ENCODE measurements around the gene PSG6. TPM values are rescaled to one million over a fixed set of nuclear protein-coding genes. Genes with fewer than 3 reads are reported as not detected.
"Not testable (repeated sequence)": the region's sequence is repeated elsewhere in the genome, so short reads cannot be mapped to it uniquely, and the experiment has no call there.

Gene PSG6
- total RNA-seq, 1 donor from 2014 or later: not detected

GRCh38 chr19:42911731-42912130, 6.0 kb downstream of the PSG6 start:
- intact Hi-C loops (cut with micrococcal nuclease): not testable (repeated sequence)

- intact Hi-C loops (cut with micrococcal nuclease): not testable (repeated sequence)
Observed at GRCh38 chr19:42906162-42906561, 11.5 kb downstream of the PSG6 start.

DNA sequence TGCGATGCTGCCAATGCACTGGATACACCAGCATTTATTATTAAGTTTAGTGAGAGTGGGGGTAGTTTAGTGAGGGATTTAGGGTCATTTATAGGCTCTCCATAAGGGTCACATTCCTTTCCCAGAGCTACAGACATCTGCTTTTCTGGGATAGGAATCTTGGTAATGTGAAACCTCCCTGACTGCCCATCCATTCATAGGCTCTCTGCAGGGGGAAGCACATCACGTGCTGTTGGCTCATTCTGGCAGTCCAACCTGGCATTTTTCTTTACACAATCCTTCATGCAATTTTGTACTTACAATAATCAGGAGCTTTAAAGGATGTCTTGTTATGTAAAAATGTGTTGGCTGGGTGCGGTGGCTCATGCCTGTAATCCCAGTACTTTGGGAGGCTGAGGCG, 17.1 kb downstream of the PSG6 start:
- intact Hi-C loops (cut with micrococcal nuclease): not testable (repeated sequence)

- intact Hi-C loops (cut with micrococcal nuclease): not testable (repeated sequence)
Observed at GRCh38 chr19:42899674-42900073, 18.0 kb downstream of the PSG6 start.

GRCh38 chr19:42899110-42899509, 18.6 kb downstream of the PSG6 start:
- intact Hi-C loops (cut with micrococcal nuclease): not testable (repeated sequence)

- intact Hi-C loops (cut with micrococcal nuclease): not testable (repeated sequence)
Observed at GRCh38 chr19:42898656-42899055, 19.0 kb downstream of the PSG6 start.

DNA sequence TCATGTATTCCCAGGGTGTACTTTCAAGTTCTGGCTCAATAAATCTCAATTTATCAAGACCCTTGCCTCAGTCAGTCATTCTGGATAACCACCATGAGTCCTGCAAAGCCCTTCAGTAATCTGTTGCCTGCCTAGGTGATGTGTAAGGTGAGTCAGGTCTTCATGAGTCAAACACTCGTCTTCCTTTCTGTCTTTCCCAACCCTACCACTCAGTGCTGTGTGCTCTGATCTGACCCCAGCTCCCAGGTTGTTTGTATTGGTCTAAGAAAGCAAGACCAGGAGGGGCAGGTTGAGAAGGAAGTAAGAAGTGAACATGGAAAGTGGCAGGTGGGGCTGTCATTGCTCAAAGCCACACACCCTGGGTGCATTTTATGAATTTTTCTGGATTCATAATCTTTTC, 20.0 kb downstream of the PSG6 start:
- intact Hi-C loops (cut with micrococcal nuclease): not testable (repeated sequence)

GRCh38 chr19:42890446-42890845, 27.2 kb downstream of the PSG6 start:
- intact Hi-C loops (cut with micrococcal nuclease): not testable (repeated sequence)

- intact Hi-C loops (cut with micrococcal nuclease): not testable (repeated sequence)
Observed at GRCh38 chr19:42887876-42888445, 29.7 kb downstream of the PSG6 start.

- intact Hi-C loops (cut with micrococcal nuclease): not testable (repeated sequence)
Observed at GRCh38 chr19:42882730-42883129, 35.0 kb downstream of the PSG6 start.

- intact Hi-C loops (cut with micrococcal nuclease): not testable (repeated sequence)
Observed at GRCh38 chr19:42882010-42882409, 35.7 kb downstream of the PSG6 start.

GRCh38 chr19:42881279-42881678, 36.4 kb downstream of the PSG6 start:
- intact Hi-C loops (cut with micrococcal nuclease): not testable (repeated sequence)

DNA sequence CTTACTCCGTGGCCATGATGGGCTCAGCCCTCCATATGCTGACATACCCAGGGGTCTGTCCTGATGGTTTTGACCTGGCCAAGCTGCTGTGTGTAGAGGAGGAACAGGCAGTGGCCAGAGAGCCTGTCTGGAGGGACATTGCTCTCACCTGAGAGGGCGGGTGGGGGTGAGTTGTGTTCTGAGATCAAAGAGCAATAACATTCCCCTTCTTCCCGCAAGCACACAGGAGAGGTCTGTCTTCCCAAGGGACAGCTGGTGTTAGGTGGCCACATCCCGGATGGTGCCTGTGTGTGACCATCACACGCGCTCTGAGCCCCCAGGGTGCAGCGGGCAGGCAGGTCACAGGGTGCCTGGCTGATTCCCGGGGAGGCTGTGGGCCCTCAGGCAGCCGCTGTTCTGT, 37.1 kb downstream of the PSG6 start:
- intact Hi-C loops (cut with micrococcal nuclease): not testable (repeated sequence)

DNA sequence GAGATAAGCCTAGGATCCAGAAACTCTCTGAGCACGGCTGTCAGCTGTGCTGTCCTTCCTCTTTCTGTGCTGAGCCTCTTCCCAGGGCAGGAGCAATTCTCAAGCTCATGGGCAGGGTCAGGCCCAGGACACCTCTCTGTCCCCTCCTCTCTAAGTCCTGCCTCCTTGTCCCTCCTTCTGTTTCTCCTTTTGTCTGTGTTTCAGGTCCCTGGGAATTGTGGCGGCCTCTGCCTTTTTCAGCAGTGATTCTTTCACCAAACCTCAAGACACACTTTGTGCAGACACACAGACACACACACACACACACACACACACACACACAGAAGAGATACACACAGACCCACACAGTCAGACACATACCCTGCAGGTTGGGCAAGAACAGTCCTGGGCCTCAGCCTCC, 38.1 kb downstream of the PSG6 start, which contains the start of gene PSG1:
PSG1 (minus strand) TSS at position 101 of the 400 bp plus-strand sequence. CDS start 132 bp downstream, outside the sequence.
- intact Hi-C loops (cut with micrococcal nuclease): no loop called here

- intact Hi-C loops (cut with micrococcal nuclease): not testable (repeated sequence)
Observed at GRCh38 chr19:42876596-42876995, 41.1 kb downstream of the PSG6 start.

GRCh38 chr19:42875881-42876280, 41.8 kb downstream of the PSG6 start:
- intact Hi-C loops (cut with micrococcal nuclease): not testable (repeated sequence)

- intact Hi-C loops (cut with micrococcal nuclease): not testable (repeated sequence)
Observed at GRCh38 chr19:42874901-42875813, 42.5 kb downstream of the PSG6 start.

DNA sequence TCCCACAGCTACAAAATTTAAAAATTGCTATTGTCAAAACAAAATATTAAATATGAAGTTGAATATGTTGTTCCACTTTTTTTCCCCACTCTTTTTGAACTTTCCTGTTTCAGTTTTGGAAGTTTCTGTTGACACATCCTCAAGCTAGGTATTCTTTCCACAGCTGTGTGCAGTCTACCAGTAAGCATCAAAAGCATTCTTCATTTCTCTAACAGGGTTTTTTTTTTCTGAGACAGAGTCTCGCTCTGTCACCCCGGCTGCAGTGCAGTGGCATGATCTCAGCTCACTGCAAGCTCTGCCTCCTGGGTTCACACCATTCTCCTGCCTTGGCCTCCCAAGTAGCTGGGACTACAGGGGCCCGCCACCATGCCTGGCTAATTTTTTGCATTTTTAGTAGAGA, 43.6 kb downstream of the PSG6 start:
- intact Hi-C loops (cut with micrococcal nuclease): not testable (repeated sequence)

DNA sequence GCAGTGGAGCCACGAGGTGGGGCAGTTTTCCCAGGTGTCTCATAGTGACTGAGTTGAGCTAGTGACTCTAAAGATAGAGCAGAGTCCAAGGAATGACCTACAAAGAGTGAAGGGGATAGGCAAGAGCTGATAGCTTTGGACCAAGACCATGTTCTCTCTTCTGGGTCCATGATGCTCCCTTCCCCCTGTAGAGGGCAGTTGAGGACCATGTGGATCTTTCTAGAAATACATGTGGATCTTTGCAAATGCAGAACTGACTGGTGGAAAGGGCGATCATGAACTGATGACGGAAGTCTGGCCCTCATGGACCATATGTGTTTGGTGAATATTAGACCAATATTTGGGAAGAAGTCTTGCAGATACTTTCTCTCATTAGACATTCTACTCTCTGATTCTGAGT, 45.1 kb downstream of the PSG6 start:
- intact Hi-C loops (cut with micrococcal nuclease): no loop called here

DNA sequence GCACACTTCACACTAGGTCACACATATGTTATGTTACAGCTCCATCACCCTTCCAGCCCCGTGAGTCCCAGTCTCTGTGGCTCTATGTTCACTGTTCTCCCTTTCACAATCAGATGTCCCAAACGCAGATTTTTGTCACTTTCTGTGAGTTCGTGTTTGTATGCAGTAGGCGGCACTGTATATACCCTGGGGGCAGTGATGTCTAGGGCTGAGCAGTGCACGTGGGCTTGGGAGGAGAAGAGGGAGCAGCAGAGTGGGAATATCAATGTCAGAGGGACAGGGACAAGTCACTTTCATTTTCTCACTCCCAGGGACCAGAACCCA, 60.2 kb downstream of the PSG6 start:
- intact Hi-C loops (cut with micrococcal nuclease): no loop called here

DNA sequence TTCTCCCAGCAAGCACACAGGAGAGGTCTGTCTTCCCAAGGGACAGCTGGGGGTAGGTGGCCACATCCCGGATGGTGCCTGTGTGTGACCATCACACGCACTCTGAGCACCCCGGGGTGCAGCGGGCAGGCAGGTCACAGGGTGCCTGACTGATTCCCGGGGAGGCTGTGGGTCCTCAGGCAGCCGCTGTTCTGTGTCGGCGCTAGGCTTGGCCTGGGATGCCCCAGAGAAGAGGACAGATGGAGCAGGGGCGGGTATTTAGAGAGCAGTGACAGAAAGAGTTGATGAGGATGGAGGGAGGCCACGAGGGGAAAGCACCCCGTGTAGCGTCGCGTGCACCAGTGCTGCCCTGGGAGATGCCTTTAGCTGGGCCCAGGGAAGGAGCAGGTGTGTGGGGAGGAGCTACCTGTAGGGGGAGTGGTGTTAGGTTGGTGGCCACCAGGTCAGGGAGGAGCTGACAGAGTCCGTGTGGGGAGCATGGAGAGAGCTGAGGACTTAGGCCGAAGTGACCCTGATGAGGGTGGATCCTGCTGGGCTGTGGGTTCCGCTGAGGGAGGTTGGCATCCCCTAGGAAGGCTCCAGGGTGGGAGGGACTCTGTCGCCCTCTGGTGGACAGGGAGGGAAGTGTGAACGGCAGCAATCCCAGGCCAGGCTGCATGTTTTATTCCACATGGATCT, 60.7 kb downstream of the PSG6 start:
- intact Hi-C loops (cut with micrococcal nuclease): not testable (repeated sequence)

GRCh38 chr19:42854745-42855144, 62.9 kb downstream of the PSG6 start:
- intact Hi-C loops (cut with micrococcal nuclease): not testable (repeated sequence)
